Keratinocyte (primary cell): ENCODE results near the gene IL32. TPM values are rescaled to one million over a fixed set of nuclear protein-coding genes. Genes with fewer than 3 reads are reported as not detected.
A peak's percentile ranks its signal among the peaks of the same experiment; 100 is the strongest.

ENCODE experiments used
- DNase-seq: peaks from one replicate; pipeline ENCODE4 v3.0.0-alpha.2; 2011; ENCODE audit warnings: low read depth, missing footprints, low spot score
- FAIRE-seq: peaks from 2 replicates; lab custom pipeline; 2011; peaks lifted over from hg19 to GRCh38; lab: Jason Lieb, UNC
- H2AFZ ChIP-seq: 2 replicates; pipeline ENCODE4 v1.6.0; 2012; ENCODE audit warnings: low read length, control low read depth, inconsistent platforms; ENCODE audit not compliant: control insufficient read depth
- H3K27ac ChIP-seq: 2 replicates; pipeline ENCODE4 v1.5.1; 2011; ENCODE audit warnings: low read length; ENCODE audit not compliant: control insufficient read depth, insufficient read depth
- H3K27me3 ChIP-seq: 3 replicates; pipeline ENCODE4 v1.6.0; 2011; ENCODE audit warnings: low read length; ENCODE audit not compliant: control insufficient read depth, insufficient read depth; ENCODE audit errors: extremely low read depth
- H3K36me3 ChIP-seq, 2 experiments: 2 replicates in 1 of 2; 3 replicates in 1 of 2; pipeline ENCODE4 v1.5.1; 2011; ENCODE audit warnings: low read length in 2 of 2, mild to moderate bottlenecking in 1 of 2; ENCODE audit not compliant: control insufficient read depth in 2 of 2, insufficient read depth in 2 of 2; ENCODE audit errors: extremely low read depth in 1 of 2
- H3K4me1 ChIP-seq: 3 replicates; pipeline ENCODE4 v1.5.1; 2011; ENCODE audit warnings: low read length; ENCODE audit not compliant: control insufficient read depth, insufficient read depth; ENCODE audit errors: extremely low read depth
- H3K4me2 ChIP-seq: 3 replicates; pipeline ENCODE4 v1.6.0; 2011; ENCODE audit warnings: low read depth, low read length; ENCODE audit not compliant: control insufficient read depth, insufficient read depth; ENCODE audit errors: extremely low read depth
- H3K4me3 ChIP-seq, 3 experiments: fragments of 200-600 bp in 1 of 3; sonication (generic) in 1 of 3; 2 replicates in 2 of 3; 3 replicates in 1 of 3; pipeline ENCODE4 v1.5.1; 2011 to 2016; ENCODE audit warnings: low read length in 3 of 3, mild to moderate bottlenecking in 3 of 3, control low read depth in 2 of 3, inconsistent platforms in 1 of 3, low read depth in 1 of 3, mixed read lengths in 1 of 3, mixed run types in 1 of 3, moderate library complexity in 1 of 3; ENCODE audit not compliant: control insufficient read depth in 2 of 3, insufficient read depth in 2 of 3; ENCODE audit errors: extremely low read depth in 1 of 3
- H3K79me2 ChIP-seq: 2 replicates; pipeline ENCODE4 v1.6.0; 2012; ENCODE audit warnings: low read length; ENCODE audit not compliant: control insufficient read depth, insufficient read depth
- H3K9ac ChIP-seq: 3 replicates; pipeline ENCODE4 v1.6.0; 2011; ENCODE audit warnings: low read length; ENCODE audit not compliant: control insufficient read depth, insufficient read depth; ENCODE audit errors: extremely low read depth
- H3K9me1 ChIP-seq: 3 replicates; pipeline ENCODE4 v1.6.0; 2011; ENCODE audit warnings: low read length; ENCODE audit not compliant: control insufficient read depth, insufficient read depth; ENCODE audit errors: extremely low read depth
- H3K9me3 ChIP-seq: 2 replicates; pipeline ENCODE4 v1.5.1; 2012; ENCODE audit warnings: low read depth, low read length; ENCODE audit not compliant: control insufficient read depth
- H4K20me1 ChIP-seq: 3 replicates; pipeline ENCODE4 v1.6.0; 2011; ENCODE audit warnings: low read length; ENCODE audit not compliant: control insufficient read depth, insufficient read depth; ENCODE audit errors: extremely low read depth
- EZH2 ChIP-seq: IDR thresholded peaks from one replicate; pipeline ENCODE4 v1.6.1; 2012; ENCODE audit warnings: inconsistent platforms, mild to moderate bottlenecking, low read length, moderate library complexity
- dilution Hi-C: fragments of 300-500 bp; cut with MboI; formaldehyde crosslinking; loops from one replicate; pipeline ENCODE4 v1.7.0; 2020; ENCODE audit warnings: low sequenced_read_pairs; ENCODE audit not compliant: extremely low pct_ligation_motif_present
- polyA plus RNA-seq, 5 experiments: library from polyadenylated mRNA; depleted of rRNA in 3 of 5; stranded (reverse) in 3 of 5; stranded (forward) in 1 of 5; unstranded in 1 of 5; fragments of >200 nt; gene quantifications; 1 replicate in 1 of 5; 2 replicates in 3 of 5; 3 replicates in 1 of 5; pipeline versions ENCODE4 v1.2.1 to v1.2.3, GENCODE V29; 2011 to 2012; ENCODE audit warnings: missing spikeins in 2 of 5, low read depth in 1 of 5, low replicate concordance in 1 of 5
- TF ChIP-seq, protein P1 (sequence below), 3 experiments: IDR thresholded peaks in 1 of 3; conservative IDR thresholded peaks in 1 of 3; optimal IDR thresholded peaks in 1 of 3; 2 replicates in 2 of 3; 3 replicates in 1 of 3; pipeline versions ENCODE3 to v1.5.1; 2011; ENCODE audit warnings: low read length in 3 of 3, mild to moderate bottlenecking in 3 of 3, moderate library complexity in 2 of 3, control low read depth in 1 of 3, inconsistent platforms in 1 of 3; ENCODE audit not compliant: insufficient read depth in 2 of 3; ENCODE audit errors: extremely low read depth in 1 of 3

Gene IL32
- polyA plus RNA-seq, 1 donor (not counting 4 experiments of a cell fraction or from before 2014, with no cell fraction given) = 0.28 TPM

DNA sequence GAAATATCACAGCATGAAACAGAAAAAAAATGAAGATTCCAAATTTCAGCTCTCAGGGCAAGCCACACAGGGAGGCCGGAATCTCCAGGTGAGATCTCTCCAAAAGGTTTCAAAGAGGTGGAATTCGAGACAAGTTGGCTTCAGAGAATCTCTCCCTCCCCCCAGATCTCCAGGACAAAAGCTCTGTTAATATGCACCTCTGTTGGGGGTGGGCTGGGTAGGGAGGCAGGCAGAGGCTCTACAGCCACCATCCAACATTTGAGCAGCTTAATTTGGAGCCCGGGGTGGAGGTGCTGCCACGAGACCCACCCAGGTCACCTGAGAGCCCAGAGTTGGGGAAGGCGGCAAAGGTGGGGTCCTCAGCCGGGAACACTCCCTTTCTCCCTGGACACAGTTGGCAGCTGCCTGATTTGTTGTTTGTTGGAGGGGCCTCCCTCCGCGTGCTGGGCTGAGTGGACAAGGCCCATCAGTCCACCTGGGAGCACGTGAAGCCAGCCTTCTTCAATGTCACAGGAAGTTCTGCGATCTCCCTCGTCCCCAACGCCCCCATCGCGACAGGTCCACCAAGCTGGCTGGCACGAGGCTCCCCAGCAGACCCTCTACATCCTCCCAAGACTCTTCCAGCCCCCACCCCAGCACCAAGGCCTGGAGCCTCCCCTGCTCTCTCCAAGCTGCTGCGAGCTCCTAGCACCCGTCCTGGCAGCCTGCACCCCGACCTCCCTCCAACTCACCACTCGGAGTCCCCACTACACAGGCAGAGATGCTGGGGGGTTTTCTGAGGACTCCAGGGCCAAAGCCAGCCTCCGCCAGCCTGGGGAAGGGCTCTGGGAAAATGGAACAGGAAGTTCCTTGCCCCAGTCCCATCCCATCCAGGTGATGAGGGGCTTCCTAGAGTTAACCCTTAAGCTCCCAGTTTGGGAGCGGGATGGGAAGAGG is 33.3 kb downstream of the IL32 start, which contains the start of gene ZSCAN10:
Gene ZSCAN10, minus strand, starts transcription at position 836 of the 936 bp plus-strand sequence. CDS start 6,357 bp downstream, outside the sequence.
- no peak within 1 kb of the TSS for H3K9ac ChIP-seq
- H3K27me3 ChIP-seq = no peaks in the 10 kb centered on the region
- H3K4me2 ChIP-seq = peak within 1 kb of the TSS; percentile 85
- H3K9me1 ChIP-seq = no peaks in the 10 kb centered on the region
- no peak for DNase-seq
- dilution Hi-C loops = no loop called here
- peak within 1 kb of the TSS; percentile 87 for H2AFZ ChIP-seq
- H3K4me1 ChIP-seq = peaks cover 11% of the 10 kb centered on the region
- no peaks in the 10 kb centered on the region for H3K36me3 ChIP-seq
- H3K27ac ChIP-seq = no peak within 1 kb of the TSS
- TF ChIP-seq EZH2 = no peak
- TF ChIP-seq, protein P1, sequence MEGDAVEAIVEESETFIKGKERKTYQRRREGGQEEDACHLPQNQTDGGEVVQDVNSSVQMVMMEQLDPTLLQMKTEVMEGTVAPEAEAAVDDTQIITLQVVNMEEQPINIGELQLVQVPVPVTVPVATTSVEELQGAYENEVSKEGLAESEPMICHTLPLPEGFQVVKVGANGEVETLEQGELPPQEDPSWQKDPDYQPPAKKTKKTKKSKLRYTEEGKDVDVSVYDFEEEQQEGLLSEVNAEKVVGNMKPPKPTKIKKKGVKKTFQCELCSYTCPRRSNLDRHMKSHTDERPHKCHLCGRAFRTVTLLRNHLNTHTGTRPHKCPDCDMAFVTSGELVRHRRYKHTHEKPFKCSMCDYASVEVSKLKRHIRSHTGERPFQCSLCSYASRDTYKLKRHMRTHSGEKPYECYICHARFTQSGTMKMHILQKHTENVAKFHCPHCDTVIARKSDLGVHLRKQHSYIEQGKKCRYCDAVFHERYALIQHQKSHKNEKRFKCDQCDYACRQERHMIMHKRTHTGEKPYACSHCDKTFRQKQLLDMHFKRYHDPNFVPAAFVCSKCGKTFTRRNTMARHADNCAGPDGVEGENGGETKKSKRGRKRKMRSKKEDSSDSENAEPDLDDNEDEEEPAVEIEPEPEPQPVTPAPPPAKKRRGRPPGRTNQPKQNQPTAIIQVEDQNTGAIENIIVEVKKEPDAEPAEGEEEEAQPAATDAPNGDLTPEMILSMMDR (optimal IDR thresholded peaks at IDR 0.05 in 1 of 3, IDR thresholded peaks at IDR 0.05 in 1 of 3, conservative IDR thresholded peaks at IDR 0.05 in 1 of 3; ENCODE audit: extremely low read depth in 1 of 3, insufficient read depth in 2 of 3, low read length in 3 of 3) = no peak
- peak within 1 kb of the TSS in 1 of 3 experiments; percentile 6 for H3K4me3 ChIP-seq
- FAIRE-seq = no peak
- no peaks in the 10 kb centered on the region for H3K79me2 ChIP-seq
- H3K9me3 ChIP-seq = no peaks in the 10 kb centered on the region
- no peaks in the 10 kb centered on the region for H4K20me1 ChIP-seq

DNA sequence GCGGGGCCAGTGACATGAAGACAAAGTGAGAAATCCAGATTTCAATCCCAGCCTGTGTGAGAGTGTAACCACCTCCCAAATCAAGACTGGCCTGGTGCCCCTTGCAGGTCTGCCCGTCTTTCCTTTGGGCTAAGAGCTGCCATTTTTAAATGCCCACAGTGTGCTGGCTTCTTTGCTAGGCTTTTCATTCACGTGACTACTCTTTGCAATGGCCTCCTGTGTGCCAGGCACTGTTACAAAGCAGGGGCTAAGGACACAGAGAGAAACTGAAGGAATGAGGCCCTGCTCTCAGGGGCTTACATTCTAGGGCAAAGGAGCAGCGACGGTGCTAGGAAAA is 33.9 kb downstream of the IL32 start:
- H3K4me2 ChIP-seq = no peak overlapping the region
- H3K27ac ChIP-seq = no peak overlapping the region
- H3K27me3 ChIP-seq = no peaks in the 10 kb centered on the region
- peaks cover 11% of the 10 kb centered on the region for H3K4me1 ChIP-seq
- dilution Hi-C loops = no loop called here
- H4K20me1 ChIP-seq = no peaks in the 10 kb centered on the region
- H3K9me1 ChIP-seq = no peaks in the 10 kb centered on the region
- H3K9me3 ChIP-seq = no peaks in the 10 kb centered on the region
- H3K36me3 ChIP-seq = no peaks in the 10 kb centered on the region
- TF ChIP-seq, protein P1 (optimal IDR thresholded peaks at IDR 0.05 in 1 of 3, IDR thresholded peaks at IDR 0.05 in 1 of 3, conservative IDR thresholded peaks at IDR 0.05 in 1 of 3; ENCODE audit: extremely low read depth in 1 of 3, insufficient read depth in 2 of 3, low read length in 3 of 3) = no peak
- TF ChIP-seq EZH2 = no peak
- no peak overlapping the region for H2AFZ ChIP-seq
- DNase-seq (no peak), FAIRE-seq (no peak)
- no peaks in the 10 kb centered on the region for H3K79me2 ChIP-seq
- H3K4me3 ChIP-seq = no peak overlapping the region
- H3K9ac ChIP-seq = no peak overlapping the region
